Measurements from ENCODE around the gene ST8SIA5. TPM values are rescaled to one million over a fixed set of nuclear protein-coding genes. Genes with fewer than 3 reads are reported as not detected.

The ST8SIA5 gene
- polyA plus RNA-seq, 1 donor from 2014 or later, result 0.93 TPM

- Histone ChIP-seq H3K9me2 (ENCODE audit: insufficient read depth, low read length) (no peaks in the 10 kb centered on the region), H2AFZ (ENCODE audit: low read depth, low read length) (no peak overlapping the region), H3K4me2 (ENCODE audit: low read length) (no peak overlapping the region), H3K27me3 (ENCODE audit: insufficient read depth, low read depth, low read length) (no peaks in the 10 kb centered on the region), H3K27ac (ENCODE audit: low read length) (no peak overlapping the region), H3K36me3 (ENCODE audit: insufficient read depth, low read length) (no peaks in the 10 kb centered on the region), H3K4me3 (ENCODE audit: low read length) (no peak overlapping the region), H3K79me2 (replicated peaks; ENCODE audit: insufficient read depth, low read length) (no peaks in the 10 kb centered on the region), H3F3A (ENCODE audit: insufficient read depth, low read length, poor library complexity, severe bottlenecking) (no peaks in the 10 kb centered on the region), H3K9me3 (ENCODE audit: low read length) (no peaks in the 10 kb centered on the region), H3K9ac (ENCODE audit: low read length) (no peak overlapping the region), H4K20me1 (ENCODE audit: insufficient read depth) (no peaks in the 10 kb centered on the region)
- TF ChIP-seq REST (IDR thresholded peaks at IDR 0.05; ENCODE audit: borderline replicate concordance), result no peak
- no peak for TF ChIP-seq TAF1 (IDR thresholded peaks at IDR 0.05; ENCODE audit: low read depth)
- no peak for TF ChIP-seq SMC3 (conservative IDR thresholded peaks at IDR 0.05; ENCODE audit: poor library complexity)
- no peak for TF ChIP-seq RAD21 (conservative IDR thresholded peaks at IDR 0.05)
- TF ChIP-seq POLR2AphosphoS5 (IDR thresholded peaks at IDR 0.05), result no peak
- no peak for TF ChIP-seq CTCF (IDR thresholded peaks at IDR 0.05; ENCODE audit: poor library complexity, severe bottlenecking)
- no peak for TF ChIP-seq EZH2 (IDR thresholded peaks at IDR 0.05; ENCODE audit: borderline replicate concordance, insufficient read depth, low read length, poor library complexity, severe bottlenecking)
- no peak for TF ChIP-seq MXI1 (conservative IDR thresholded peaks at IDR 0.05; ENCODE audit: poor library complexity, severe bottlenecking)
- TF ChIP-seq EP300 (conservative IDR thresholded peaks at IDR 0.05; ENCODE audit: poor library complexity, severe bottlenecking), result no peak
Measured at GRCh38 chr18:46630991-46631390, 125.9 kb downstream of the ST8SIA5 start.

GRCh38 chr18:46630160-46630559 is 126.7 kb downstream of the ST8SIA5 start:
- Histone ChIP-seq H3K27ac (ENCODE audit: low read length) (no peak overlapping the region), H3K27me3 (ENCODE audit: insufficient read depth, low read depth, low read length) (no peaks in the 10 kb centered on the region), H3K4me2 (ENCODE audit: low read length) (no peak overlapping the region), H4K20me1 (ENCODE audit: insufficient read depth) (no peaks in the 10 kb centered on the region), H3K9me3 (ENCODE audit: low read length) (no peaks in the 10 kb centered on the region), H3K36me3 (ENCODE audit: insufficient read depth, low read length) (no peaks in the 10 kb centered on the region), H3K9ac (ENCODE audit: low read length) (no peak overlapping the region), H3K4me3 (ENCODE audit: low read length) (no peak overlapping the region), H3K9me2 (ENCODE audit: insufficient read depth, low read length) (no peaks in the 10 kb centered on the region), H3K79me2 (replicated peaks; ENCODE audit: insufficient read depth, low read length) (no peaks in the 10 kb centered on the region), H3F3A (ENCODE audit: insufficient read depth, low read length, poor library complexity, severe bottlenecking) (no peaks in the 10 kb centered on the region), H2AFZ (ENCODE audit: low read depth, low read length) (no peak overlapping the region)
- no peak for TF ChIP-seq REST (IDR thresholded peaks at IDR 0.05; ENCODE audit: borderline replicate concordance)
- no peak for TF ChIP-seq EZH2 (IDR thresholded peaks at IDR 0.05; ENCODE audit: borderline replicate concordance, insufficient read depth, low read length, poor library complexity, severe bottlenecking)
- no peak for TF ChIP-seq EP300 (conservative IDR thresholded peaks at IDR 0.05; ENCODE audit: poor library complexity, severe bottlenecking)
- TF ChIP-seq SMC3 (conservative IDR thresholded peaks at IDR 0.05; ENCODE audit: poor library complexity), result no peak
- no peak for TF ChIP-seq POLR2AphosphoS5 (IDR thresholded peaks at IDR 0.05)
- no peak for TF ChIP-seq MXI1 (conservative IDR thresholded peaks at IDR 0.05; ENCODE audit: poor library complexity, severe bottlenecking)
- TF ChIP-seq CTCF (IDR thresholded peaks at IDR 0.05; ENCODE audit: poor library complexity, severe bottlenecking), result no peak
- no peak for TF ChIP-seq RAD21 (conservative IDR thresholded peaks at IDR 0.05)
- TF ChIP-seq TAF1 (IDR thresholded peaks at IDR 0.05; ENCODE audit: low read depth), result no peak

Data from neural cell (in vitro differentiated cells).